ENCODE data around the gene GSC2. TPM values are rescaled to one million over a fixed set of nuclear protein-coding genes. Genes with fewer than 3 reads are reported as not detected.

GSC2 gene
- total RNA-seq, 1 donor from 2014 or later, result 0.26 TPM

DNA sequence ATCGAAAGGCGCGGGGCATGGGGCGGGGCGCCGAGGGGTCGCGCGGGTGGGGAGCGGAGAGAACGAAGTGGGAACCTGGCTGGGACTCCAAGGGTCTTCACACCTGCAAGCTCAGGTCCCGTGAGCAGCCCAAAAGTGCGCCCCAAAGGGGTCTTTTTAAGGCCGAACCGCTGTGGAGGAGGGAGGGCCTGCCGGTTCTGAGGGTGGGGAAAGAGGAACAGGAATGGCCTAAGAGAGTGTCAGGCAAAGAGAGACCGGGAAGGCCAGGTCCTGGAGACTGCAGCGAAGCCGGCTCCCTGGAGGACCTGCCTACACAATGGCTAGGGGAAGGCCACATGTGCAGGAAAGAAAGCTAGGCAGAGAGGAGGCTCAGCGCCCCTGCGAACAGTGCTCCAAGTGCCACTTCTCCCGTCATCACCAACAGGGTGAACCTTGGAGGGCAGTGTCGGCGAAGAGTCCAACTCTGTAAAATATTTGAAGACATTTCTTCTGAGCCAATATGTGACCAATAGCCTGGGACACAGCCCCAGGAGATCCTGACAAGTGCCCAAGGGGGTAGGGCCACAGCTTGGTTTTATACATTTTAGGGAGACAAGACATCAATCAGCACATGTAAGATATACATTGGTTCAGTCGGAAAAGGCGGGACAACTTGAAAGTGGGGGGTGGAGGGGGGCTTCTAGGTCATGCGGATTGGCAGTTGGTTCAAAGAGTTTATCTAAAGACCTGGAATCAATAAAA lies 27.2 kb downstream of the GSC2 start:
- peaks cover 5% of the 10 kb centered on the region for H3K36me3 Mint-ChIP-seq (ENCODE audit: low read depth)
- no peak for DNase-seq (ENCODE audit: low spot score)
- no peaks in the 10 kb centered on the region for H3K9me3 Mint-ChIP-seq
- H3K4me3 Mint-ChIP-seq, result peak overlapping the region; percentile 81
- no peak overlapping the region for H3K27ac Mint-ChIP-seq
- peaks cover 1% of the 10 kb centered on the region for H3K27me3 Mint-ChIP-seq (ENCODE audit: insufficient read depth)
- intact Hi-C loops (cut with micrococcal nuclease), result loop anchor here (1.0 to 5.0 kb wide), 6 partner anchors 14 to 356 kb away; partner anchors contain the start of genes CDC45, ESS2, HIRA and MRPL40
- H3K4me1 Mint-ChIP-seq (ENCODE audit: low read depth), result peaks cover 40% of the 10 kb centered on the region

DNA sequence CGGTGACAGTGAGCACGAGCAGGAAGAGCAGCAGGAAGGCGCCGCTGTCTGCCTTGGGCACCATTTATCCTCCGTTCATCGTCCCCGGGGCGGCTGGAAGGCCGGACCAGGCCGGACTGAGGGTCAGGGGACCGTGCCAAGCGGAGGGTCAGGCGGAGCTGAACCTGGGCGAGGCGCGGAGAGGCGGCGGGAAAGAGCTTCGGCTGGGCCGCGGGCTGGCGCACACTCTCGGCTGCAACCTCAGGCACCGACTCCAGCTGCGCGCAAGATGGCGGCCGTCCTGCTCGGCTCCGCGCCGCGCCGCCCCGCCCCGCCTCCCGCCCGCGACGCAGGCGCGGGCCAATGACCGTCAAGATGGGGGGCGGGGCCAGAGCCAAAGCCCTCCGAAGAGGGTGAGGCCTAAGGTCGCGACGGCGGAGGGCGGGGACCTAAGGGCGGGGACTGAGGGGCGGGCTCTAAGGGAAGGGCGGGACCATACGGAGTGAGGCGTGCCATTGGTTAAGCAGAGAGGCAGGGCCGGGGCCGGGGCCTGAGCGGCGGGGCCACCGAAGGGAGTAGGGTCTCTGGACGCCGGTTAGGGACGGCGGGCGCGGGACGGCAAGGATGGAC lies 27.8 kb downstream of the GSC2 start, which contains the start of gene DGCR2:
Gene DGCR2, minus strand, starts transcription at position 270 of the 609 bp plus-strand sequence. Its CDS starts 206 bp downstream, at position 64.
- Mint-ChIP-seq H3K27me3 (ENCODE audit: insufficient read depth) (peaks cover 1% of the 10 kb centered on the region), H3K4me1 (ENCODE audit: low read depth) (peaks cover 47% of the 10 kb centered on the region), H3K27ac (peak within 1 kb of the TSS; percentile 64), H3K9me3 (no peaks in the 10 kb centered on the region), H3K36me3 (ENCODE audit: low read depth) (peaks cover 5% of the 10 kb centered on the region), H3K4me3 (peak within 1 kb of the TSS; percentile 89)
- DNase-seq (ENCODE audit: low spot score), result peak; percentile 91
- intact Hi-C loops (cut with micrococcal nuclease), result loop anchor here (1.0 to 5.0 kb wide), 6 partner anchors 13 to 357 kb away; partner anchors contain the start of genes CDC45, ESS2, HIRA and MRPL40

DNA sequence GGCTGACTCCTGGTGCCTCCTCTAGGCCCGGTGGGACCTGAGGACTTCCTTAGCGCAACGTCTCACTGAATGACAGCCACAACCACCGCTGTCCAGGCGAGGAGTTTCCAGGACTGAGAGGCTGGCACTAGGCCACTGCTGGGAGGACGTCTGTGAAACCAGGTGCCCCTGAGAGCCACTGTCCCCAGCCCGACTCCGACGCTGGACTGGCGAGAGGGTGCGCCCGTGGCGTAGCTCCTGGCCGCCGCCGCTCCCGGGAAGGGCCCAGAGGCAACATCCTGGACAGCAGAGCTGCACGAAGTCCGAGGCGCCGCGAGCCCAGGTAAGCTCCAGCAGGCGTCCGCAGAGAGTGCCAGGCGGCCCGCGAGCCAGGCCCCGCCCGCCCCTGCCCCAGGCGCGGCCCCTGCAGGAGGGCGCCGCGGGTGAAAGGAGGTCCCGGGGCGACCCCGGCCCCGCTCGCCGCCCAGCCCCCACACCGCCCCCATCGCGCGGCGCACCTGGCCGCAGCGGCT lies 28.4 kb downstream of the GSC2 start:
- no peaks in the 10 kb centered on the region for H3K9me3 Mint-ChIP-seq
- H3K4me1 Mint-ChIP-seq (ENCODE audit: low read depth), result peaks cover 53% of the 10 kb centered on the region
- peaks cover 1% of the 10 kb centered on the region for H3K27me3 Mint-ChIP-seq (ENCODE audit: insufficient read depth)
- peak overlapping the region; percentile 64 for H3K27ac Mint-ChIP-seq
- H3K4me3 Mint-ChIP-seq, result peak overlapping the region; percentile 89
- intact Hi-C loops (cut with micrococcal nuclease), result loop anchor here (1.0 to 5.0 kb wide), 6 partner anchors 12 to 358 kb away; partner anchors contain the start of genes CDC45, ESS2, HIRA and MRPL40
- peaks cover 5% of the 10 kb centered on the region for H3K36me3 Mint-ChIP-seq (ENCODE audit: low read depth)
- DNase-seq (ENCODE audit: low spot score), result peak; percentile 24

DNA sequence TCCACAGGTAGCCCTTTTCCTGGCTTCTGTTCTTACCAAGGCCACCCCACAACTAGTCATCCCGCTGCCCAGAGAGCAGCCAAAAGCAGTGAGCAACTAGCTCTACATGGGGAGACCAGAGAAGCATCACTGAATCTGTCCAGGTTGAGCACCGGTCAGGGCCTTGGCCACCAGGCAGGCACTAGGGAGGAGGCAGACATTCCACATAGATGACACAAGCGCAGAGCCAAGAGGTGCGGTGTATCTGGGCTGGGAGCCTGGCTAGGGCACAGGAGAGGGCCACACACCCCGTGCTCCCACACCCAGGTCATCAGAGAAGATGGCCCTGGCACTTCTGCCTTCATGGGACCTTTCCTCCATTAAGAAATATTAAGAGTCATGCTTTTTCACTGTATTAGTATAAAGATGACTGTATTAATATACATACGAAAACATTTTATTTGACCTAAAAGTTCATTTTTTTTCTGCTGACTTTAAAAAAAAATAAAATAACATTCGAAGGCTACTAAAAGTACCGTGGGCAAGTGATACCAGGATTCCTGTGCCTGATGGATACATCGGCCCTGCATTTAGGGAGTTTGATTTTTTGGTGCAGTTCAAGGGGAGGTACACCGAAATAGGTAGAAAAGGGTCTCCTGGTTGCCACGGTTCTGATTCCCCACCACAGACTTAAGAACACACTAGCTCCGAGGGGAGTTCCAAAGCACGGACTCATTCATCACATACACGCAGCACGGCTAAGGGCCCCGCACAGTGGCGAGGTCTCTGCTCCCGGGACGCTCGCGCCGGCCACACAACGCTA lies 29.1 kb downstream of the GSC2 start:
- Mint-ChIP-seq H3K9me3 (no peaks in the 10 kb centered on the region), H3K27ac (peak overlapping the region; percentile 64), H3K36me3 (ENCODE audit: low read depth) (peaks cover 5% of the 10 kb centered on the region), H3K27me3 (ENCODE audit: insufficient read depth) (peaks cover 1% of the 10 kb centered on the region), H3K4me3 (peak overlapping the region; percentile 89), H3K4me1 (ENCODE audit: low read depth) (peaks cover 59% of the 10 kb centered on the region)
- intact Hi-C loops (cut with micrococcal nuclease), result loop anchor here (5.0 kb wide), 1 partner anchor 311 kb away; the partner anchor contains the start of genes HIRA and MRPL40
- no peak for DNase-seq (ENCODE audit: low spot score)

DNA sequence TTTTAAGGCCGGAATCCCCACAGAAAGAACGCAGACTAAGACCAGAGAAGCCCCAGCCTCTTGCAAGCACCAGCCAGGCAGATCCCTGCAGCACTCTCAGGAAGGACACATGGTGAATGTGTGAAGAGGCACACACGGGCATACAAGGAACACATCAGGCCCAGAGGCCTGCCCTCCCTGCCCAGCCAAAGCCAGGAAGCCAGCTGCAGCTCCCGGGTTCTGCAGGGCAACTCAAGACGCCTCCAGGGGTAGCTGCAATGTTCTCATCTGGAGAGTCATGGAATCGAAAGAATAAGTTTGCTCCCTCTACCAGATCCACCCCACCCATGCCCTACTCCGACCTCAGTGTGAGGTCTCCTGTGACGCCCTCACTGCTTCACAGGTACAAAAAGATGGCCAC lies 30.1 kb downstream of the GSC2 start:
- Mint-ChIP-seq H3K36me3 (ENCODE audit: low read depth) (peaks cover 5% of the 10 kb centered on the region), H3K27ac (no peak overlapping the region), H3K27me3 (ENCODE audit: insufficient read depth) (peaks cover 1% of the 10 kb centered on the region), H3K4me1 (ENCODE audit: low read depth) (peaks cover 67% of the 10 kb centered on the region), H3K9me3 (no peaks in the 10 kb centered on the region), H3K4me3 (peak overlapping the region; percentile 89)
- no peak for DNase-seq (ENCODE audit: low spot score)
- intact Hi-C loops (cut with micrococcal nuclease), result loop anchor here (5.0 kb wide), 1 partner anchor 312 kb away; the partner anchor contains the start of genes HIRA and MRPL40

DNA sequence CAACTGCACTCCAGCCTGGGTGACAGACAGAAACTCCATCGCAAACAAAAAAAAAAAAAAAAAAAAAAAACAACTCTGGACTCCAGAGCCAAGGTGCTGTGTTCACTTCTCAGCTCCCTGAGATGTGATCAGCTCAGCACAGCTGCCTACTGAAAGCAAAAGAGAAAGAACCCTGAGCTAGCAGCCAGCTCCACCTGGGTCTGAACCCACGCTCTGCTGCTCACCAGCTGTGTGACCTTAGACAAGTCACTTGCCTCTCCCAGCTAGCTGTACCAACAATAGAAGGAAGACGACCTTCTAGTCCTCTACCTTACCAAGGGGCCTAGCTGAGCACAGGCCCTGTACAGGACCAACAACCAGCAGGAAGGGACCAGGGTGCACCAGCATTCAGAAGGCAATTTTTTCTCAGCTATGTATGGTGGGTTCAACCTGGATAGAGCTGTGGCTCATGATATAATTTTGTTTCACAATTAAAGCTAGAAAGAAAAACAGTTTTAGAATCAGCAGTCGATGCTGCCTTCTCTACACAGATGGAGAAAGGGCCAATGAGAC lies 31.7 kb downstream of the GSC2 start:
- H3K36me3 Mint-ChIP-seq (ENCODE audit: low read depth), result peaks cover 5% of the 10 kb centered on the region
- DNase-seq (ENCODE audit: low spot score), result no peak
- H3K9me3 Mint-ChIP-seq, result no peaks in the 10 kb centered on the region
- no peak overlapping the region for H3K27ac Mint-ChIP-seq
- H3K4me3 Mint-ChIP-seq, result peak overlapping the region; percentile 15
- peaks cover 1% of the 10 kb centered on the region for H3K27me3 Mint-ChIP-seq (ENCODE audit: insufficient read depth)
- intact Hi-C loops (cut with micrococcal nuclease), result no loop called here
- H3K4me1 Mint-ChIP-seq (ENCODE audit: low read depth), result peaks cover 72% of the 10 kb centered on the region

DNA sequence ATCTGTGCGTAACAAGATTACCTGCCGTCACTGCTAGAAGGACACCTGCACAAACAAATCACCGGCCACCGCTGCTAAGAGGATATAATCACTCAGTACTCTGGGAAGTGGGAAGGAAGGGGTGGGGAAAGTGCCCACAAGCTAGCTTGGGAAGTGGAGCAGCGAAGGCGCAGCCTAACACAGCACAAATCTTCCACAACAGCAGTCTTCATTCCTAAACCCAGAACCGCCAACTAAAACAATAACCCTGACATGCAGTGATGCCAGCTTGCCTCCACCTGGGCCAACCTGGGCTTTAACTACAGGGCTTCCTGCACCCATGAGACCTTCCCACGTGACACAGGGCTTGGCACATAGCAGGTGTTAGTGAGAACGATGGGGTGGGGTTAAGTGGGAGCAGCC lies 33.0 kb downstream of the GSC2 start:
- peaks cover 65% of the 10 kb centered on the region for H3K4me1 Mint-ChIP-seq (ENCODE audit: low read depth)
- no peaks in the 10 kb centered on the region for H3K27me3 Mint-ChIP-seq (ENCODE audit: insufficient read depth)
- H3K4me3 Mint-ChIP-seq, result no peak overlapping the region
- no peaks in the 10 kb centered on the region for H3K9me3 Mint-ChIP-seq
- H3K36me3 Mint-ChIP-seq (ENCODE audit: low read depth), result peaks cover 5% of the 10 kb centered on the region
- no peak overlapping the region for H3K27ac Mint-ChIP-seq
- intact Hi-C loops (cut with micrococcal nuclease), result no loop called here
- DNase-seq (ENCODE audit: low spot score), result no peak

DNA sequence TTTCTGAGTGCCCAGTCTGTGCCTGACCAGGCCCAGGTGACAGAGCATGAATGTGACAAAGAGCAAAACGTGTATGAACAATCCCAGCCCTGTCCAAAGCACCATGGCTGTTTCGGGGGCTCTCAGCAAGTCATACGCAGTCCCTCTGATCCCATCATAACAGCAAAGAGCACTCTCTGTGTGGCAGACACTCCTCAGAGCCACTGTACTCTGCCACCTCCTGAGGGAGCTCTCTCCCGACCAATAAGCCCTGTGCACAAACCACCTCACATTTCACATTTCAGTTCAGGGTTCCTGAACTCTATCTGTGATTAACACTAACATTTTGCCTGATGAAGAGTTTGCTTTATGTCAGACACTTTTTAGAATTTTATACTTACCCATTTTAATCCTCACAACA lies 34.5 kb downstream of the GSC2 start:
- no peak for DNase-seq (ENCODE audit: low spot score)
- no peaks in the 10 kb centered on the region for H3K27me3 Mint-ChIP-seq (ENCODE audit: insufficient read depth)
- intact Hi-C loops (cut with micrococcal nuclease), result no loop called here
- no peak overlapping the region for H3K4me3 Mint-ChIP-seq
- H3K27ac Mint-ChIP-seq, result no peak overlapping the region
- peaks cover 67% of the 10 kb centered on the region for H3K4me1 Mint-ChIP-seq (ENCODE audit: low read depth)
- no peaks in the 10 kb centered on the region for H3K9me3 Mint-ChIP-seq
- H3K36me3 Mint-ChIP-seq (ENCODE audit: low read depth), result peaks cover 5% of the 10 kb centered on the region

DNA sequence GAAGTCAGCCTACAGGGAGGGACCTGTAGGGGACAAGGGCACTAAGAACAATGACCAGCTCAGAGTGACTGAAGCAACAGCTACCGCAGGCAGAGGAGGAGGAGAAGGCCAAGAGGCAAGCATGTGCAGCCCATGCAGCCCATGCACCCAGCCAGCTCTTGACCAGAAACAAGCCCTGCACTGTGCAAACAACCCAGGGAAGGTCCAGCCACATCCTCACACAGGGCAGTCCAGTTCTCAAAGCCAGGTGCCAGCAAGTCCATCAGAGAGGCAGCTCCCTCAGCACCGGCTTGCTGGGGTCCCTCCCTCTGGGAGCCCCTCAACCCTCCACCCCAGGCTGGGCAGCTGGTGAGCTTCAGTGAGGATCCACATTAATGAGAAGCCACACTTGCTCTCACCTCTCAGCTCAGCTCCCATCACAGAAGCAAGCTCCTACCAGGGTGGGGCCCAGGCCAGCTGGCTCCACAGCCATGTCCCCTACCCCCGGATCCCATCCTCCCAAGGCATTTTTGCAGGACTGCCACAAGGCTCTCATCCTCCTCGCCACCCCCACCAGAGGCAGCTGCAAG lies 35.0 kb downstream of the GSC2 start:
- peaks cover 65% of the 10 kb centered on the region for H3K4me1 Mint-ChIP-seq (ENCODE audit: low read depth)
- H3K4me3 Mint-ChIP-seq, result no peak overlapping the region
- H3K27ac Mint-ChIP-seq, result no peak overlapping the region
- DNase-seq (ENCODE audit: low spot score), result no peak
- no peaks in the 10 kb centered on the region for H3K27me3 Mint-ChIP-seq (ENCODE audit: insufficient read depth)
- no peaks in the 10 kb centered on the region for H3K9me3 Mint-ChIP-seq
- peaks cover 2% of the 10 kb centered on the region for H3K36me3 Mint-ChIP-seq (ENCODE audit: low read depth)
- intact Hi-C loops (cut with micrococcal nuclease), result no loop called here

DNA sequence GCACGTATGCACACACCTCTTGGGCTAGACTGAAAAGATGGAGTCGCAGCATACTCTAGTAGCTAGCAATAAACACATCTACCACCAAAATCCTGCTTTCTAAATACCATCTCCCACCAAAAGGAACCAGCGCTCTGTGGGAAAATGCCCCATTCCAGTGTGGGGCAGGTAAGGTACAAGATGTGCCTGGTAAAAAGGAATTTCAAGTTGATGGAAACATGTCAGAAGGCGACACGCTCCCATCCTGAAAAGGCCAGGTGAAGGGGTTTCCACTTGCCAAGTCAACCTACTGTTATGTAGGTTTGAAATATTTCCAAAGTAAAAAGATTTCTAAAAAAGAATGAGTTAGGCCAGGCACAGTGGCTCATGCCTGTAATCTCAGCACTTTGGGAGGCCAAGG lies 36.7 kb downstream of the GSC2 start:
- no peak overlapping the region for H3K27ac Mint-ChIP-seq
- H3K27me3 Mint-ChIP-seq (ENCODE audit: insufficient read depth), result no peaks in the 10 kb centered on the region
- H3K4me3 Mint-ChIP-seq, result no peak overlapping the region
- H3K36me3 Mint-ChIP-seq (ENCODE audit: low read depth), result peaks cover 2% of the 10 kb centered on the region
- no peaks in the 10 kb centered on the region for H3K9me3 Mint-ChIP-seq
- intact Hi-C loops (cut with micrococcal nuclease), result no loop called here
- H3K4me1 Mint-ChIP-seq (ENCODE audit: low read depth), result peaks cover 67% of the 10 kb centered on the region
- no peak for DNase-seq (ENCODE audit: low spot score)

DNA sequence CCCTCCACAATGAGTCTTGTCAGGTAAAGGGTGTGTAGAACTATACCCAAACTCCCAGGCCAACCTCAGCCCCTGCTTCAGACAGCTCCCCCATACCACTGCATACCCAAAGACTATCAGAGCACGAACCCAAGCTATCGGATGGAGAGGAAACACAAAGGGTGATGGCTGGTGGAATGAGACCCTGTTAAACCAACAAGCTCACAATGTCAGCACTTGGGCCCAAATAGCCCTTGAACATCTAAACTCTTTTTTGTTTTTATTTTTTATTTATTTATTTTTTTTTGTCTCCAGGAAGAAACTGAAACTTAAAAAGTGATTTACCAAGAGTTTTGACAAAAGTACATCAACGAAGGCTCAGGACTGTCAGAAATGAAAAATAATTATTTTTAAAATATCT lies 38.5 kb downstream of the GSC2 start:
- no peak for DNase-seq (ENCODE audit: low spot score)
- Mint-ChIP-seq H3K4me1 (ENCODE audit: low read depth) (peaks cover 66% of the 10 kb centered on the region), H3K27me3 (ENCODE audit: insufficient read depth) (no peaks in the 10 kb centered on the region), H3K27ac (no peak overlapping the region), H3K9me3 (no peaks in the 10 kb centered on the region), H3K4me3 (no peak overlapping the region), H3K36me3 (ENCODE audit: low read depth) (peaks cover 6% of the 10 kb centered on the region)
- intact Hi-C loops (cut with micrococcal nuclease), result no loop called here

DNA sequence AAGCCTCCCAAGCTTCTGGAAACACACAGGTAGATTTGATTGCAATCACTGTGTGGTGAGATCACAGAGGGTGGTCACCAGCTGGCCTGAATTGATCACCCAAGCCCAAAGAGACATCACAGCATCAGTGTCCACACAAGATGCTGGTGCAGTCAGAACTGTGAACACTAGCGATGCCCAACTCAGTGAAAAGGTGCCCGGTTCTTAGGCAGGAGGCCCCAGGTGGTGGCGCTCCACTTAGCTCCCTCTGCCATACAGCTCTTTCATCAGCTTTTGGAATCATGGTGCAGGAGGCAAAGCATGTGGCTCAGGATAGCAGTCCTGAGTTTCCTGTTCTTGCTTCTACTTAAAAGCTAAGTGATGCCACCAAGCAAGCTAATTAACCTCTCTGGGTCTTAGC lies 39.0 kb downstream of the GSC2 start:
- DNase-seq (ENCODE audit: low spot score), result no peak
- Mint-ChIP-seq H3K4me1 (ENCODE audit: low read depth) (peaks cover 66% of the 10 kb centered on the region), H3K9me3 (no peaks in the 10 kb centered on the region), H3K4me3 (no peak overlapping the region), H3K36me3 (ENCODE audit: low read depth) (peaks cover 6% of the 10 kb centered on the region), H3K27me3 (ENCODE audit: insufficient read depth) (no peaks in the 10 kb centered on the region), H3K27ac (no peak overlapping the region)
- intact Hi-C loops (cut with micrococcal nuclease), result no loop called here

All from activated T-helper 1 cell treated with anti-CD3 and anti-CD28 coated beads, Interleukin-12 subunit alpha, Interleukin-12 subunit beta, Interleukin-2, Interleukin-4 antibody, amounts not matched to agents 30 ng/mL and 10 ng/mL and 1 ng/mL, durations not matched to agents 14 hours and 24 hours and 36 hours (primary cell).